CD4-positive, alpha-beta T cell treated with Interferon alpha-2 for 1 hour (primary cell): ENCODE results near the gene TIMM23.
A peak's percentile ranks its signal among the peaks of the same experiment; 100 is the strongest.
"Not testable (repeated sequence)": the region's sequence is repeated elsewhere in the genome, so short reads cannot be mapped to it uniquely, and the experiment has no call there.

Source experiments
- DNase-seq, 2 donors: peaks; one replicate each; pipeline ENCODE4 v3.0.0-alpha.2; 2020 to 2022

TIMM23 gene

DNA sequence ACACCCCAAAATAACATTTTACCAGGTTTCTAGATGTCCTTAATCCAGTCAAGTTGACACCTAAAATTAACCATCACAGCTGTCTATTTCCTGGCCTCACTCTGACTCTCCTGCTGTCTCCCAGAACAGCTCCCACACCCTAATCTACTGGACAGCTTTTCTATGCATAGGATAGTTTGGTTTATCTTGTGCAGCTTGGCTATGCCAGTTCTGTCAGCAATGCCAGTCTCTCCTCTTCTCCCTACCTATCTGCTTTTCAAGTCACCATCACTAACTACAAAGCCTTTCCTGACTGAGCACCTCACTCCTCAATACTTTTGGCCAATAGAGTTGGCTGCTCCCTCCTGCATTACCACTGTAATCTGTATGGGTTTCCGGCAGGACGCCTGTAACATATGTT lies 53.1 kb downstream of the TIMM23 start:
- no peak for DNase-seq

DNA sequence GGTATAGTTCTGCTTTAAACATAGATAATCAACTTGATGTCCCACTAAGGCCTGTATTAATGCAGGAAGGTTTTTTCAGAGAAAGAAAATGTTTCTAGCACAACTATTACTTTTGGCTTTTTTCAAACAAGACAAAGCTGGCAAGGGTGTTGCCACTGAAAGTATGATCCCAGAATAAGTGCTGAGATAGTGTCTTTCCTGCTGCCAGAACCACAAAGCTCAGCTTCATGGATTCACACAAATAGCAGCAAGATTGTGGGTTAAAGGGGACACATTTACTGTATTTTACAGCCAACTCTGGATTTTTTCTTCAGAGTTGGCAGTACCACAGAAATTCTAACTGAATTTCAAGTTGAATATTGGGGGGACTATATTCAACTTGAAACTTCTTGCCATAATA lies 53.8 kb downstream of the TIMM23 start:
- DNase-seq = no peak

DNA sequence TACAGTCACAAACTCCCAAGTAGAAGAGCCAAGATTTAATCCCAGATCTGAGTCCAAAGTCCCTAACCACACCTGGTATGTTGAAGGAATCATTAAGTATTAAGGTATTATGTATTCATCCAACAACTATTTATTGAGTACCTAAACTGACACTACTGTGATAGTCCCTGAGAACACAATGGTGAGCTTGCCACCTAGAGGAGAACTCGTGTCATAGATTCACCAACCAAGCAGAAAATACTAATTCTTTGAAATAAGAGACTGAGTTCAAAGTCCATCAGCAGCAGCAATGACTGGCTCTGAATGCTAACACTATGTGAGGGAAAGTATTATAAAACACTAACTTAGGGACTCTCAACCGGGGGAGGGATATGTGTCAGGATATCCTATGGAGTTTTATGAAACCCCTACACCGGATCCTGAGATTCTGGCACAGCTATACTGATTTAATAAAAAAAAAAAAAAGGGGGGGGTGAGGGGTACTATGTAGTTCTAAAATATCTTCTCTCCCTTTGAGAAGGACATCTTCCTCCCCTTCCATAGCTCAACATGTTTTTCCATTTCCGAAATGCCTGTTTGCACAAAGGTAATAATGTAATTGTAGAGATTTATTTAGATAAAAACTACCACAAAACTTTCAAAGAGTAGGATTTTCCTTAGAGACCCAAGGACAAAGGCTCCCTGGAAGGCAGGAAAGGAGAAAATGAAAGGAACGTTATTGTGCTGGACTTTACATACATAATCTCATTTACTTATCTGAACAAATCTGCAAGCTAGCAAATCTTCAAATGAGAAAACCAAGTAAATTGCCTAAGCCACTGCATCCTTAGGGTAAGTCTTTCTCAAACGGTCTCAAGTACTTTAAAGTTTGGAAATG lies 56.5 kb downstream of the TIMM23 start:
- peak; percentile 41 to 74 for DNase-seq

DNA sequence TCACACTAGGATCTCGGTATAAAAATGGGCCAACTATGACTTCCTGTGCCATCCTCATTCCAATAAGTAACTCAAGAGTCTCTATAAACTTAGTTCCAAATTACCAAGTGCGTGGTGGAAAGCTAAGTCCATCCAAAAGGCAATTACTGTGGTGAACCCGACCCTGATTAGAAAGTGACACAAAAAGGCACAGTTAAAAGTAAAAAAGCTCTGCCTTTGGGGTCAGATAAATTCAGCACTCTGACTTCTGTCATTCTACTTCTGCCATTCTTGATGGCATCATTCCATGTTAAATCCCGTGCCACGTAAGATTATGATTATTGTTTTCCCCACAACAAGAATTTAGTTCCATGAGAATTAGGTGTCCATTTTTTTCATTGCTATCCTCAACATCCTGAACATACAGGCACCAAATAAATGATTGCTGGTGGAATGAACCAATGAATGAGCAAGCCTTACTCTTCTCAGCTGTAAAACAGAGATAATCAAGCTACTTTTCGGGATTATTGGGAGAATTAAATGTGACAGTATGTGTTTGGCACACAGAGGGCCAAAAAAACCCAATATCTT lies 57.3 kb downstream of the TIMM23 start:
- no peak for DNase-seq

DNA sequence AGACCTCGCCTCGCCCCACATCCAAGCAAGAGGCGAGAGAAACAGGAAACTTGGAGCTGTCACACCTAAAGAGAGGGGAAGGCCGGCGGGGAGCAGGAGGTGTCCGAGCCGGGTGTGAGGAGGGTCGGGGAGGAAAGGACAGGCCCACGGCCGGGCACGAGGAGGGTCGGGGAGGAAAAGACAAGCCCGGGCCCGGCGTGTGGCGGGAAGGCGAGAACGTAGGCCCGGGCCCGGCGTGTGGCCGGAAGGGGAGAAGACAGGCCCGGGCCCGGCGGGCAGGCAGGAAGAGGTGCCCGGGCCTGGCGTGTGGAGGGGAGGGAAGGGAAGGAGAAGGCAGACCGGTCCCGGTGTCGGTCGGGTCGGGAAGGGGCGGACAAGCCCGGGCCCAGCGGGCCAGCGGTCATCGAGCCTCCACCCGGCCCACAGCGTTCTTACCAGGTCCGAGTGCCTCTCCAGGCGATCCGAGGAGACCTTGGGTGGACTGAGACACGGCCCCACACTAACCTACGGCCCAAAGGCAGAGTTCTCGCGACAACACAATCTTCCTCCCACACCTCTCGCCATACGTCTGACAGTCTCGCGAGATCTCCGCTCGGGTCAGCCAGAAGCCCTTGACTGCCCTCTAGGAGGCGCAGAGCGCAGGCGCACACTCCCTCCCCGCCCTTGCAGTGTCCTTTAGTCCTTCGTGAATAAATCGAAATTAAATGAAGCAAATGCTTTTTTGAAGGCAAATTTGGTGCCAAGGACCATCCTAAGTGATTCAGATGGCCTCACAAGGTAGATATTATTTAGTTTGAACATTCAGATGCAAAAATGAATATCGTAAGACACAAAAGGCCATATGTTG lies 58.0 kb downstream of the TIMM23 start, which contains the start of gene NCOA4:
Gene NCOA4 (minus strand): TSS at position 533 of the 847 bp plus-strand sequence. CDS start 13,943 bp downstream, outside the sequence.
- DNase-seq = peak; percentile 97

DNA sequence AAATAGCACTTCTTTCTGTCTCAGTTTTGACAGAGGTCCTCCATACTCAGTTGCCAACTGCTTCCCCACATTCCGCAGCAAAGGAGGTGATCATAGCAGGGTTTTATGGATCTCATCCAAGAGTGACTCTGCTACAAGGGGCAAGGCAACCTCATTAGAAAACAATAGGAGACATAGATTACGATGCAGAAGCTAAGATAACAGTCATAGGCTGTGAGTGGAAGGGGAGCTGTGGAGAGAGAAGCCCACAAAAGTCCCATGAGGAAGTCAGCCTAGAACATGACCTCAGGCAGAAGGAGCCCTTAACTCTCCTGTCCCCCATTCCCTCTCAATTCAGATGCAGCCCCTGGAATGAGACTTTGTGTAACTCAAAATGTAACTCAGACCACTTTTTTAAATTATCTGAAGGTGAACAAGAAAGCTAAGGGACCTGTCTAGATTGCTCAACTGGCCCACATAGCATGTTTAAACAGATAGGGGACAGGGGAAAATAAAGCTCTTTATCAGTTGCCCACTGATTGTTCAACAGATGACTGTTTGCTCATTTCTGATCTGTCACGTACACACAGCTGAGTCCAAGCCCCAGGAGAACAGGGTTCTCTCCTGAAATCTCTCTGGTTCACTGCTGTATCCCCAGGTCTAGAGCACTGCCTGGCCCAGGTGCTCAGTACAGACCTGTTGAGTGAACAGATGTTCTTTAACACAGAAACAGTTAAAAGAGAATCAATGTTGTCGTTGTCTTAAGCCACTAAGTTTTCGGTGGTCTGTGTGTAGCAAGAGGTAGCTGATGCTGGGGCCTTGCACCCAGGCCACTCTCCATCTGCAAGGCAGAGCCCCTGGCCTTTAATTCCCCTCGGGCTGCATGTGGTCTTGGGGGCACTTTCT lies 59.6 kb downstream of the TIMM23 start:
- DNase-seq = no peak

DNA sequence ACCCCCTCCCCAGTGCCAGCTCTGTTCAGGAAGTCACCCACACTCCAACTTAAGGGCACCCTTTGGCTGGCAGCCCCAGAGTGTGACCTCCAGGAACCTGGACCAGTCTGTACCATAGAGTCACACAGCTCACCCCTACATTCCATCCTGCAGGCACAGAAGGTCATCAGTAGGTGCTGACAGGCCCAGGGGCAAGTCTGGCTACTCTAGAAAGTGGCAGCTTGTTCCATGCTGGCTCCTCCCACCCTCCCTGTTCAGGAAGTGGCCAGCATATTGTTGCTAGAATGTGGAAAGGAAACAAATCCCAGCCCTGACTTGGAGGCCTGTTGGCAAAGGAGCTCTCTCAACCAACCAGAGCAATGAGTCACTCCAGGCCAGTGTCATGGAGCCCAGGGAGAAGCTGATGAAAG lies 61.3 kb downstream of the TIMM23 start:
- DNase-seq = no peak

DNA sequence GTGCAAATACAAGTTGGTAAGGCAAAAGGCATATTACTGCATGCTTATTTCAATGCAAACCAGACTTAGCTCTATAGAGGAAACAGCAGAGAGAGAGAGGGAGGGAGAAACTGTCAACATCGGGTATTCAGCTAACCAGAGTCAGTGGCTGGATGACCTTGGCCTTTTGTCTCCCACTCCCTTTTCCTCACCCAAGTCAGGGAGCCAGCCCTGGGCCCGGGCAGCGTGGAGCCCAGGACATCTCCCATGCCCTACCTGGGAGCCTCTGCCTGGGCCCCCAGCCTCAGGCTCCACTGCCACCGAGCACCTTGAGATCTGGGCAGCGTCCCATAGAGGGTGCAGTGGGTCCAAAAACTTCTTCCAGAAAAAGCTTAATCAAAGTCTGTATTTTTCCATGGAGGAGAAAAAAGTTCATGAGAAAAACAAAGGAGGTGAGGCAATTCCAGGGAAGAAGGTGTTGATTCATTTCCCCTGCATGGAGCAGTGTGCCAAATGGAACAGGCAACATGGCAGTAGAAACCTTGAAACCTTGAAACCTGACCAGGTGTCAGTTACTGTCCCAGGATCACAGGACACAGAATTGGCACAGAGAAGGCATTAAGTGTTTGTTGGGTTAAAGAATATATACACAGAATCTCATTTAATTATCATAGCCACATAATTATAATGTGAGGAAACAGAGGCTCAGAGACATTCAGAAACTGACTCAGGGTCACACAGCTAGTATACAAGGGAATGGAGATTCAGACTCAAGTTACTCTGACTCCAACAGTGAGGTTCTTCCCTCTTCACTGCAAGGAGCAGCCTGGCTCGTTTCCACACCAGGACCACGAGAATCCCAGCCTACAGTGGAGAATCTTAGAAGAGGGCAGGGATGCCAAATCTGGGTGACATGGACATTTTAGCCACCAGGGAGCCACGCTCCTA lies 63.9 kb downstream of the TIMM23 start:
- no peak for DNase-seq

DNA sequence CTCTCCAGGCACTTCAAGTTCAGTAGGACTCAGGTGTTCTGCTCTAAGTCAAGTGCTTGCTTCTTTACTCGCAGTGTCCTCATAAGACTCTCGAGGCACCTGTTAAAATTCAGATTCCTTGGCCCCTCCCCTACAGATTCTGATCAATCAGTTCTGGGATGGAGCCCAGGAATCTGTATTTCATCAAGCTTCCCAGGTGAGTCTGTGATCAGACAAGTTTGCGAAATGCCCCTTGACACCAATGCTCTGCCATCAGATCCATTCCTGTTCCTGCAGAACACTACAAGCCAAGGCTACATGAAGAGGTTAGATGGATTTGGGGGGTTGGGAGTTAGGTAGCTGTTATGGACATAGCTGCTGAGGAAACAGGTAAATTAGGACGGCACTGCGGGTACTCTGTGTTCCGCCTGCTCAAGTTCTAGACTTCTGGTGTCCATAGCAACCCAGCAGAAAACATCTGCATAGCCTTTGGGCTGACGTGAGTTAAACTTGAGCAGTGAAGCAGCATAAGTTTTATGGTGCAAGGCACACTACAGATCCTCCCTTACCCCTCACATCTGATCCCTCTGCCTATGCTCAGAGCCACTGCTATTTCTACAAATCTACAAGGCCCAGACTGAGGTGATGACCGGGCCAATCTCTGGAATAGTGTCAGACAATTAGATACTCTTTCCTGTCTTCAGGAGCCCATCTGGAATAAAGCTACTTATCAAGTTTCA lies 65.0 kb downstream of the TIMM23 start:
- DNase-seq = no peak

DNA sequence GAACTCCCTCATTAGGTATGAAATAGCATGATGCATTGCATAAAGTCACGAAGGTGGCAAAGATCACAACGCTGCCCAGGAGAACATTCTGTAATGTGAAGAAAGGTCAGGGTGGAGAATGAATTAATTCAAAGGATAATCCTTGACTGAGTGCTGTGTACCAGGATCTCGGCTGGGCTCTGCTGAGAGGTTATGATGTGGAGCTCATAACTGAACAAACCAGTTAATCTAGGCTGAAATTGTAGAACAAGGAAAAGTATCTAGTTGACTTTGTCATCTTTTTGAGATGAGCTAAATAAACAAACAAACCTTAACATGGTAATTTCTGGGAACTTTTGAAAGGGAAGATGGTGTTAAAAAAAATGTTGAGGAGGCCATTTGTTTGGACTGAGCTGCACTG lies 67.7 kb downstream of the TIMM23 start:
- DNase-seq = no peak

DNA sequence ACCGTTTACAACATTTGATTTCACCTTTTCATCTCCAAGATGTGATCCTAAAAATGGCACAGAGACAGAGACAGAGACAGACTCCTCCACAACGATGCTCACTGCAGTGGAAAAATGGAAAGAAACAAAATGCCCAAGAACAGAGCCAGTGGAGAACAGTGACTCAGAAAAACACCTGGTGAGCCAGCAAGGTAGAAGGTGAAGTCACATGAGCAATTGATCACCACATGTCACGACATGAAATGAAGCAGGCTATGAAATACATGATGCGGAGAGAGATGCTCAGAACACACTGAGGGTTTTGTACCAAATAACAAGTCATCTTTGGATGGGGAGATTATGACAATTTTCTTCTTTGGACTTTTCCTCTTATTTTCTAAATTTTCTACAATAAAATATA lies 70.2 kb downstream of the TIMM23 start:
- DNase-seq = no peak

DNA sequence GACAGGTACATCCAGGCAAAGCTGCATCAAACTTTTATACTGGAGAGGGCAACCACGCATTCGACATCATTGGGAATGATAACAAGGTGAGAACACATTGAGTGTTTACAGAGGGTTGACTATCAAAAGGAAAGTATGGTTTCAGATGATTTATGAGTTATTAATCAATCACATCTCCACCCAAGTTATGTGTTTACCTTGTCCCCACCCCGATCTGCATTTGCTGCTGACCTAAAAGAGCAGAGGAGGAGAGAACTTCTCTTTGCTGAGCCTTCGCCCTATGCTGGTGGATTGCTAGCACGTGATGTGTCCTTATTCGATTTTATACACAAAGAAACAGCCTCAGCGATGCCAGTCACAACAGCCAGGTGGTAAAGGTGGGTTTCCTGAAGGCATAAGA lies 74.0 kb downstream of the TIMM23 start, which contains the start of gene MSMB:
Gene MSMB (minus strand): TSS at position 9 of the 400 bp plus-strand sequence. CDS start 32 bp downstream, outside the sequence.
- no peak for DNase-seq

DNA sequence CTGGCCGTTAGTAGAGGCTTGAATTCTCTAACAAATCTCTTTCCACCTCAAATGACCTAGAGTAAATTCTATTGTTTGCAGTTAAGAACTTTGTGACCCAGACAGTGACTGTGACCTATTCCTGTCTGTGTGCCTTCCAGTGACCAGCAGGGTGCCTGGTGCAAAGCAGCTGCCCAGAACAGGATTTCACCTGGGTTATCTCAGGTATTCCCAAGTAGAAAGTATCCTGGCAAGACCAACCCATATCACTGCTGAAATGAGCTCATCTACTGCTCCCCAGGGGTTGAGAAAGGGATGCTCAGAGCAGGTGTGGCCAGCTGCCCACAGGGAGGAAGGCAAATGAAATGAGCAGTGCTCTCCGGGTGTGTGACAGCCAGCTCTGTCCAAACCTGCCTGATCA lies 75.9 kb downstream of the TIMM23 start:
- DNase-seq = no peak

DNA sequence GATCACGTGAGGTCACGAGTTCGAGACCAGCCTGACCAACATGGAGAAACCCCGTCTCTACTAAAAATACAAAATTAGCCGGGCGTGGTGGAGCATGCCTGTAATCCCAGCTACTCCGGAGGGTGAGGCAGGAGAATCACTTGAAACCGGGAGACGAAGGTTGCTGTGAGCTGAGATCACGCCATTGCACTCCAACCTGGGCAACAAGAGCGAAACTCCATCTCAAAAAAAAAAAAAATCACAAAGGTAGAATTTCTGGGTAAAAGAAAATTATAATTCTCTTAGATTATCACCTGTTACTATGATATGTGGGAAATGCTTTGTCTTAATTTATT lies 77.2 kb downstream of the TIMM23 start:
- not testable (repeated sequence) for DNase-seq

DNA sequence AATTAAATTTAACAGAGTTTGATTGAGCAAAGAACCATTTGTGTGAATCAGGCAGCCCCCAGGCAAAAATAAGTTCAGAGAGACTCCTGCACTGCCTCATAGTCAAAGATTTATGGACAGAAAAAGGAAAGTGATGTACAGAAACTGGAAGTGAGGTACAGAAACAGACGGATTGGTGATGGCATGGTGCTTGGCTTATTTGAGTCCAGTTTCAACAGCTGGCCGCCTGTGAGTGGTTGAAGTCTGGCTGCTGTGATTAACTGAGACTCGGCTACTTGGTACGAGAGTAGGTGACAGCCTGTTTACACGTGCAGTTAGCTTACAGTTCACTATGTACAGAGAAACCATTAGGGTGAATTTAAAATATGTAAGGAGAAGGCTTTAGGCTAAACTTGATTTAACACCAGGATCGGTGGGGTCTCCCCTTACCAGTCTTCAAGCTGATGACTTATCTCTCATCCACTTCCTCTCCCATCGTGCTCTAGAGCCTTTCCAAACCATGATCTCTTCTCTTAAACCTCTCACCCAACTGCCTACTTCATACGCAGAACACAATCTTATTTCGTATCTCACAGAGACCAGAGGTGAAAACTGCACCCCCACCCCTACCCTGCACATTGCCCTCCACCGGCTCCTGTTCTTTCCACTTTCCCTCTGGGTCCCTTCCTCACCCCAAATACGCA lies 78.8 kb downstream of the TIMM23 start:
- DNase-seq = no peak

DNA sequence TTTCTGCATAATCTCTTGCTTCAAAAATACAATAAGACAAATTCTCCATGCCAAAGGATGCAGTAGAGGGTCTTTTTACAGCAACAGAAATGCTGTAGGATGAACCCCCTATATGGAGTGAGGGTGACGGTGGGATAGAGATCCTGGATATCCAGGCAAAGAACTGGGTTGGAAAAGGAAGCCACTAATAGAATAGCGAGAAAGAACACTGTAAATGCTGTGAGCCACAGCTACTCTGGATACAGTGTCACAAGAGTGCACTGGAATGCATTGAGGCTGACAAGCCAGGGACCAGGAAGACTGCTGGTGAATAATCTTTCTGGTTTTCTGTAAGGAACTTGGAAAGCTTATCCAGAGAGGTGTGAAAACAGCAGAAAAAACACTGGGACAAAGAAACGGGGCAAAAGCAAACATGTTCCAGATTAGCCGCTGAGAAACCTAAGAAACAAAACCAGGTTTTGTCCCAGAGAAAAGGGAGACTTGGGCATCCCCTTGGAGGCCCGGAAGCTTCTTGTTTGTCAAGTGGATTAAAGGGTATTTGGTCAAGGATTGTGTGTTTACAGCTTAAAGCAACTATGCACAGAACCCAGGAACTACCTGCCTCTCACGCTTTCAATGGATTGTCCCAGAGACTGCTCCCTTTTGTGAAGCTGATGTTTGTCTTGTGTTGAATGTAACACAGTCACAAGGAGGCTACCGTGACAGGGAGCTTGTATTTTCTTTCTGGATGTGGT lies 79.9 kb downstream of the TIMM23 start:
- DNase-seq = no peak

DNA sequence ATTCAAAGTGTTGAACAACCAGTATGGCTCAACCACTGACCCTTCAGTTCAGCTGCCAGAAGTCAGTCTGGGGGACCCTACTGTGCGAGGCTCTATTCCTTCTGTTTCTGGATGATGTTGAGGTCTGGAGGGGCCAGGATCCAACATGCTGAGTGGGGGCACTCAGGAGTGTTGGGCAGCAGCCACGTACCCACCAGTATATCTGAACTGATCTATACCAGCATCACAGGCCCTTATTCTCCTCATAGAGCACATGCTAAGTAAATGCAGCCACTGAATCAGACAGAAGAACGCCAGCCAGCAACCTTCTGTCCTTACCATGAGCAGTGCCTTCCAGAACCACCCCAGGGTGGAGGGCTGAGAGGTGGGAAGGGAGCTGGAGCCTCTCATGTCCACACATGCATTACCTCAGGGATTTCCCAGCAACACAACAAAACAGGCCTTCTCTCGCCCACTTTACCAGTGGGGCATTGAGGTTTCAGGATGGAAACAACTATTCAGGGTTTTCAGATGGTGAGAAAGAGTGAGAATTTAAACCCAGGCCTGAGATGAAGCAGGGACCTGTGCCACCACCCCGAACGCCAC lies 80.6 kb downstream of the TIMM23 start:
- DNase-seq = no peak
